Sciatic nerve (tissue), 2 donors: ENCODE measurements around the gene ACSL1. TPM values are rescaled to one million over a fixed set of nuclear protein-coding genes. Genes with fewer than 3 reads are reported as not detected.
"Not testable (repeated sequence)": the region's sequence is repeated elsewhere in the genome, so short reads cannot be mapped to it uniquely, and the experiment has no call there.

Experiments used
- ATAC-seq: fragments of 200-7000 bp; cut with Tn5 transposase; one replicate; pipeline ENCODE4 v1.9.1; 2020; ENCODE audit warnings: mild to moderate bottlenecking, moderate library complexity
- DNase-seq: peaks from one replicate; pipeline ENCODE4 v3.0.0-alpha.2; 2020; ENCODE audit warnings: low spot score
- intact Hi-C: fragments of 100-400 bp; cut with DNase I; formaldehyde crosslinking; loops from one replicate; pipeline ENCODE4 v1.14.2; 2022
- total RNA-seq: library from RNA; stranded (reverse); fragmentation: NEBNext Ultra II Directional; extraction: Animal tissue kit (Norgen Biotek cat#: 25700); gene quantifications from one replicate; pipeline ENCODE4 v1.2.1, GENCODE V29; 2021
- donor health status: DM: no; HTN: no; CAD: no.
- donor health status: DM: no; HTN: no; CAD: no.

ACSL1 gene
- total RNA-seq, 1 donor from 2014 or later: 145 TPM

DNA sequence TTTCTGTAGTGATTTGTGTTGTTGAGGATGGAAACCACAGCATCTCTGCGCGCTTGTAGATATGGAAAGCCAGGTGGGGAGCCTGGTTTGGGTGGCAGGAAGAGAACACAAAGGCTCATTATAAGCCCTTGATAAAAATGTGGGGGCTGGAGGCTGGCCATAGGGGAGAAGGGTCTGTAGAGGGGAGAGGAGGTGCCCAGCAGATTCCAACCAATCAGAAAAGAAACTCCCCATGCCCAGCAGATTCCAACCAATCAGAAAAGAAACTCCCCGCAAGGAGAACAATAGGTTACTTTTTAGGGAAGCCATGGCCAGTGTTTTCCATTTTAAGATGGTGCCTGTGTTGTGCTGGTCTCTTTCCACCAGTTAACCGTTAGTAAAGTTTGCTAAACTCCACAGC lies 82.1 kb downstream of the ACSL1 start:
- DNase-seq (no peak), ATAC-seq (no peak)
- intact Hi-C loops: loop anchor here (10.0 kb wide), 3 partner anchors 81 to 261 kb away; partner anchors contain the start of gene ACSL1

DNA sequence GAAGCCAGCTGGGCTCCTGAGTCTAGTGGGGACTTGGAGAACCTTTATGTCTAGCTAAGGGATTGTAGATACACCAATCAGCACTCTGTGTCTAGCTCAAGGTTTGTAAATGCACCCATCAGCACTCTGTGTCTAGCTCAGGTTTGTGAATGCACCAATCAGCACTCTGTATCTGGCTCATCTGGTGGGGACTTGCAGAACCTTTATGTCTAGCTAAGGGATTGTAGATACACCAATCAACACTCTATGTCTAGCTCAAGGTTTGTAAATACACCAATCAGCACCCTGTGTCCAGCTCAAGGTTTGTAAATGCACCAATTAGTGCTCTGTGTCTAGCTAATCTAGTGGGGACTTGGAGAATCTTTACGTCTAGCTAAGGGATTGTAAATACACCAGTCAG lies 84.1 kb downstream of the ACSL1 start:
- ATAC-seq, DNase-seq: not testable (repeated sequence)
- intact Hi-C loops: loop anchor here (10.0 kb wide), 3 partner anchors 83 to 263 kb away; partner anchors contain the start of gene ACSL1

DNA sequence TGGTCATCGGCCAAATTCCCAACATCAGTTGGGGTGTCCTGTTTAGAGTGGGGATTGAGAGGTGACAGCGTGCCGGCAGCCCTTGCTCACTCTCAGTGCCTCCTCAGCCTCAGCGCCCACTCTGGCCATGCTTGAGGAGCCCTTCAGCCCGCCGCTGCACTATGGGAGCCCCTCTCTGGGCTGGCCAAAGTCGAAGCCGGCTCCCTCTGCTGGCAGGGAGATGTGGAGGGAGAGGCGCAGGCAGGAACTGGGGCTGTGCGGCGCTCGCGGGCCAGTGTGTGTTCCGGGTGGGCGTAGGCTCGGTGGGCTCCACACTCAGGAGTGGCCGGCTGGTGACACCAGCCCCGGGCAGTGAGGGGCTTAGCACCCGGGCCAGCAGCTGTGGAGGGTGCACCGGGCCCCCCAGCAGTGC lies 84.8 kb downstream of the ACSL1 start:
- ATAC-seq: no peak
- intact Hi-C loops: loop anchor here (10.0 kb wide), 3 partner anchors 84 to 264 kb away; partner anchors contain the start of gene ACSL1
- DNase-seq: no peak

DNA sequence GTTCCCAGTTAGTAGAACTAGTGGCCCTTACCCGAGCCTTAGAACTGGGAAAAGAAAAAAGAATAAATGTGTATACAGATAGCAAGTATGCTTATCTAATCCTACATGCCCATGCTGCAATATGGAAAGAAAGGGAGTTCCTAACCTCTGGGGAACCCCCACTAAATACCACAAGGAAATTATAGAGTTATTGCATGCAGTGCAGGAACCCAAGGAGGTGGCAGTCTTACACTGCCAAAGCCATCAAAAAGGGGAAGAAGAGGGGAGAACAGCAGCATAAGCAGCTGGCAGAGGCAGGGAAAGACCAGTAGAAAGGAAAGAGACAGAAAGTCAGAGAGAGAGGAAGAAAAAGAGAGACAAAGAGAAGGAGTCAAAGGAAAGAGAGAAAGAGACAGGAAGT lies 86.2 kb downstream of the ACSL1 start:
- DNase-seq, intact Hi-C loops, ATAC-seq: not testable (repeated sequence)

DNA sequence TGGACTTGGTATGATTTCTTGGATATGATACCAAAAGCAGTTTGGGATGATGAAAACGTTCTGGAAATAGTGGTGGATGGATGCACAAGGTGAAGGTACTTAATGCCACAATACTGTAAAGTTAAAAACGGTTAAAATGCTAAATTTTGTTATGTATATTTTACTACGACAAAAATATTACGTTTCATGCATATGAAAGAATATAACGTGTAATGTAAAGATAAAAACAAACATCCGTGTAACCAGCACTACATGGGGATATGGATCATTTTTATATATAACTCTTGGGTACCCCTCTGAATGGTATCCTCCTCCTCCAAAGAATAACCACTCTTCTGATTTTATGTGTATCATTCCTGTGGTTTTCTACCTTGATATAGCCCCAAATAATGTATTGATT lies 91.0 kb downstream of the ACSL1 start:
- intact Hi-C loops: no loop called here
- no peak for ATAC-seq
- DNase-seq: no peak

GRCh38 chr4:184733654-184734524 lies 91.9 kb downstream of the ACSL1 start, which contains the start of gene CENPU:
Gene CENPU, minus strand, starts transcription at chr4:184734096. Its CDS starts 34 bp downstream, at chr4:184734062.
- DNase-seq (peak; percentile 96), ATAC-seq (peak; percentile 100)
- intact Hi-C loops: no loop called here

DNA sequence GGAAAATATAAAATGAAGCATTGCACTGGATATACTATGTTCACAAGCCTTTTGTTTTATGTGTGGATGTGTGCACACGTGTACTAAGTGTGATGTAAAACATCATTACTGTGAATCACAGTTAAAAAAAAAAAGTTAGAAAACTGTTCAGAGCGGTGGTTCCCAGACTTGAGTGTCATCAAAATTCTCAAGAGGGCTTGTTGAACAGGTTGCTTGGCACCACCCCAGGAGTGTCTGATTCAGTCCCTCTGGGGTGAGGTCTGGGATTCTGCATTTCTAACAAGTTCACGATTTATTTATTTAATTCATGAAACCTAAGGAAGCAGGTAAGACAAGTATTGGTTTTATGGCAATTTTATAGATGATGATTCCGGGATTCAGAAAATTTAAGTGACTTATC lies 93.6 kb downstream of the ACSL1 start:
- no peak for DNase-seq
- intact Hi-C loops: no loop called here
- no peak for ATAC-seq

GRCh38 chr4:184731056-184731455 lies 94.7 kb downstream of the ACSL1 start:
- ATAC-seq (no peak), DNase-seq (no peak)
- intact Hi-C loops: no loop called here

DNA sequence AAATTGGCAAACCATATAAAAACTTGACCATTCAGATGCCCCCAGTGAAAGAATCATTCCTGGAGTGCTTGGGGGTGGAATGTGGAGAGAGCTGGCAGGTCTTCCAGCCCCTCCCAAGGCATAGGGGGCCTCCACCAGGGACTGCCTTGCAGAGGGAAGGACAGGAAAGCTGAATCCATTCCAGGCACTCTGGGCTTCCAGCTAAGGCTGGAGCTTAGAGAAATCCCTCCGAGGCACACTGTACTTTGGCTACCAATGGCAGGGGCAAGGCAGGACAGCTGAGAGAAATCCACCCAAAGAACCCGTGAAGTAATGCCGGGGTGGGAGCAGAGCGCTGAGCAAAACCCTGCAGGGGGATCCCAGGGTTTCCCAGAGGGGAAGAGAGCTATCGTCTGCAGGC lies 95.8 kb downstream of the ACSL1 start:
- intact Hi-C loops: no loop called here
- DNase-seq (no peak), ATAC-seq (no peak)

DNA sequence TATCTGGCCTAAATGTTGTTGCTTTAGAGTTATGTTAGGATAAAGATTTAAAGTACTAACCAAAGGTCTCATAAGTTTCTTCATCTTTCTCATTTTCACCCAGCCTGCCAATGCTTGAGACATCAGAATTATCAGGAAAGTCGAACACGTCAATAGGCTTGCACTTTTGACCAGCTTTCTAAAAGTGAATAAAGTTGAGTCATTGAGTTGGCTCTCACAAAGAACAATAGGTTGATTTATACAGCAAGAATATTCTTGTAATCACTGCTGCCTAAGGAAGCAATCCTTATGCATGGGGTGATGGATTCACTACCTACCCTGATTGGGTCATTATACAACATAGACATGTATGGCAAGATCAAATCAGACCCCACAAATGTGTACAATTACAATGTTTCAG lies 96.9 kb downstream of the ACSL1 start:
- DNase-seq (no peak), ATAC-seq (no peak)
- intact Hi-C loops: no loop called here

GRCh38 chr4:184727430-184727829 lies 98.3 kb downstream of the ACSL1 start:
- DNase-seq: no peak
- intact Hi-C loops: no loop called here
- ATAC-seq: no peak

- DNase-seq (no peak), ATAC-seq (no peak)
- intact Hi-C loops: no loop called here
Observed at GRCh38 chr4:184722798-184723197, 103.0 kb downstream of the ACSL1 start.

GRCh38 chr4:184721254-184721653 lies 104.5 kb downstream of the ACSL1 start:
- ATAC-seq: no peak
- no peak for DNase-seq
- intact Hi-C loops: no loop called here

- ATAC-seq: no peak
- intact Hi-C loops: no loop called here
- DNase-seq: no peak
Observed at GRCh38 chr4:184719407-184719806, 106.4 kb downstream of the ACSL1 start.

DNA sequence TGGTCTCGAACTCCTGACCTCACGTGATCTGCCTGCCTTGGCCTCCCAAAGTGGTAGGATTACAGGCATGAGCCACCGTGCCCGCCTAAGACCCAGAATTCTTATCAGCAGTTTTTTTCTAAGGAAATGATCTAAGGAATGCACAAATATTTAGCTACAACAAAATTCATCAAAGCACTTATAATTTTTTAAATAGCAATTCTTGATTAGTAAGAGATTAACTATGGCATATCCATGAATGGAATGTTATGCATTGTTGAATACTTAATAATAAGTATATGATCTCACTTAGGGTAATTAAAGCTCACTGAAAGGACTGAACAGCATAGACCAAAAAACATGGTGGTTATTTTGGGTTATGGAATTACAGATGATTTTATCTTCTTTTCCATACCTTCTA lies 110.2 kb downstream of the ACSL1 start:
- DNase-seq (no peak), ATAC-seq (no peak)
- intact Hi-C loops: no loop called here

DNA sequence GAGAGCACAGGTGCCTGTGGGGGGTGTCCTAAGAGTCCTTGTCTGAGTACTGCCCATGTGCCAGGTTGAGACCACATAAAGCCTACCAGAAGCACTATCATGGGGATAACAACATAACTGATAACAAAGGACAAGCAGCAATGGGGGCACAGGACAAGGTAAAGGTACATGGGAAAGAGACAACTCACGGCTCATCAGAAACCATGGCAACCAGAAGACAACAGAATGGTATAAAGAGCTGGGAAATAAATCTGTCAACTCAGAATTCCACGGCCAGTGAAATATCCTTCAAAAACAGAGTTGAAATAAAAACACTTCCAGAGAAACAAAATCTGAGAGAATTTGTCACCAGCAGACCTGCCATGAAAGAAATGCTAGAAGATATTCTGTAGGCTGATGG lies 111.9 kb downstream of the ACSL1 start:
- ATAC-seq: no peak
- intact Hi-C loops: no loop called here
- no peak for DNase-seq

DNA sequence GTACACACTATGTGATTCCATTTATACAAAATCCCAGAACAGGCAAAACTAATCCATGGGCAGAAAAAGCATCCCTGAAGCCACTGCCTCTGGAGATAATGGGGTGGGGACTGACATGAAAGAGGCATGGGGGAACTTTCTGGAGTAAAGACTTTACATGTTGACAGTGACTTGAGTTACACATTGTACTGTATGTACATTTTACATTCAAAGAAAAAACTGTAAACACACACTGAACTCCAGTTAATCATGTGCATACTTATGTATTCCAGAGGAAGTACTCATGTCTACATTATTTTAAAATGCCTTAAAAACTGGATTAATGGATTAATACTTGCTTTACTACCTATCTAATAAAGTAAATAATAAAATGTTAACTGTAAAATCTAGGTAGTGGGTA lies 113.4 kb downstream of the ACSL1 start:
- ATAC-seq (no peak), DNase-seq (no peak)
- intact Hi-C loops: no loop called here

DNA sequence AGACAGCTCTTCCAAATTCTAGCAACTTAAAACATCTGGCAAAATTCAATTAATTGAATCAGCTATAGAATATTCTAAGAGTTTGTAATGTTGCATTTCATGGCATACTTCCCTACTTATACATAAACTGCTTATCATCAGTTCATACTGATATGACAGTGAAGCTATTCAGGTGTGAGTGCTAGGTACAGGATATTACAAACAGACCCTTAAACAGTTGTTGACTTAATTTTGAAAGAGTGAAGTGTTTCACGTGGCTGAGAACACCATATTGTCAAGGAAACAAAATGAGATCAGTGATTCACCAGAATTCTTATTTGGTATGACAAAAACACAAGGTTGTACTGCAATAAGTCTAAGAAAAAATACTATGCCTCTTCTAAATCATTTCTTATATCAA lies 119.3 kb downstream of the ACSL1 start:
- DNase-seq (no peak), ATAC-seq (no peak)
- intact Hi-C loops: no loop called here

- ATAC-seq: no peak
- no peak for DNase-seq
- intact Hi-C loops: no loop called here
Observed at GRCh38 chr4:184705692-184706091, 120.1 kb downstream of the ACSL1 start.
